GM12891 (cell line): ENCODE measurements around the gene APOC1.
A peak's percentile ranks its signal among the peaks of the same experiment; 100 is the strongest.

Source experiments
- POLR2A ChIP-seq: IDR thresholded peaks from 2 replicates; pipeline ENCODE4 v1.6.1; 2011; ENCODE audit warnings: low read depth, low read length, control low read depth
- POLR2AphosphoS5 ChIP-seq: IDR thresholded peaks from 2 replicates; pipeline ENCODE4 v1.6.1; 2011; ENCODE audit warnings: low read depth, low read length, control low read depth
- POU2F2 ChIP-seq: IDR thresholded peaks from 2 replicates; pipeline ENCODE4 v1.6.1; 2011; ENCODE audit warnings: low read depth, mild to moderate bottlenecking, control low read depth, low read length, moderate library complexity
- SPI1 ChIP-seq: IDR thresholded peaks from 2 replicates; pipeline ENCODE4 v1.6.1; 2011; ENCODE audit warnings: low read depth, low read length, control low read depth
- TAF1 ChIP-seq: IDR thresholded peaks from 2 replicates; pipeline ENCODE4 v1.6.1; 2011; ENCODE audit warnings: low read depth, low read length, control low read depth

DNA sequence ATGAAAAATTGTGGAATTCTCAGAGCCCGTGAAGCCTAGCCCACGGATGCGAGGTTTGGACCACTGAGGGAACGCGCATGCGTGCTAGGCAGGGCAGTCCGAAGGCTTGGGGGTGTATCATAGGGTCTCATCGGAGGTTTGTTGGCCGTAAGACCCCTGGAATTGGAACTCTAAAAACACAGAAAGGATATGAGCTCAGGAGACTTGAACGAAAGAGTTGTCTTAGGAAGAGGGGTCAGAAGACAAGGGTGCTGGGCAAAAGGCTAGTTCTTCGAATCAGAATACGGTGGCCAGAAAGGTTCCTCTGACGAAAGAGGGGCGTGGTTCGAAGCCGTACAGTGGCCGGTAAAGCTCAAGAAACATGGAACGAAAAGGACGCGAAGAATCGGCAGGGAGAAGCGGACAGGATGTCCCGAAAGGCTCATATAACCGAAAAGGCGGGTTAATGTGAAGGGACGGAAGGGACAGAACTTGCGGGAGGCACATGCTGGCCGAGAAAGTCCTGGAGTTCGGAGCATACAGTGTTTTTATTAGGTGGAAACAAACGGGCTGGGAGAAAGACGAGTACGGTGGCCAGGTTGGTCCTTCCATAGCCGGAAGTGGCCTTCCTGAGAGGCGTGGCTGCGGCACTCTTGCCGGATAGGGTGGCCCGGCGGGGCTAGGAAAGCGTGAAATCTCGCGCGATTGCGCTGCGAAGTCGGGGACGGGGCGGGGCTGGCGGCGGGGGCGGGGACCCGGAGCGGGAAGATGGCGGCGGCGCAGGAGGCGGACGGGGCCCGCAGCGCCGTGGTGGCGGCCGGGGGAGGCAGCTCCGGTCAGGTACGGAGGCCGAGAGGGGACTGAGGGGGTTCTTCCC, 40.5 kb downstream of the APOC1 start, which contains the start of gene CLPTM1:
- TF ChIP-seq POLR2A (peak; percentile 72), POLR2AphosphoS5 (peak; percentile 83), TAF1 (peak; percentile 47; the same call in 1 of the 2 replicates), SPI1 (no peak), POU2F2 (no peak)
